Bone marrow (tissue), 2 donors: Measurements from ENCODE around the gene TNS3.
A peak's percentile ranks its signal among the peaks of the same experiment; 100 is the strongest.

ENCODE experiments used
- DNase-seq, 2 donors: peaks; one replicate each; lab custom pipeline; 2025; lab: John Stamatoyannopoulos, UW

The TNS3 gene

DNA sequence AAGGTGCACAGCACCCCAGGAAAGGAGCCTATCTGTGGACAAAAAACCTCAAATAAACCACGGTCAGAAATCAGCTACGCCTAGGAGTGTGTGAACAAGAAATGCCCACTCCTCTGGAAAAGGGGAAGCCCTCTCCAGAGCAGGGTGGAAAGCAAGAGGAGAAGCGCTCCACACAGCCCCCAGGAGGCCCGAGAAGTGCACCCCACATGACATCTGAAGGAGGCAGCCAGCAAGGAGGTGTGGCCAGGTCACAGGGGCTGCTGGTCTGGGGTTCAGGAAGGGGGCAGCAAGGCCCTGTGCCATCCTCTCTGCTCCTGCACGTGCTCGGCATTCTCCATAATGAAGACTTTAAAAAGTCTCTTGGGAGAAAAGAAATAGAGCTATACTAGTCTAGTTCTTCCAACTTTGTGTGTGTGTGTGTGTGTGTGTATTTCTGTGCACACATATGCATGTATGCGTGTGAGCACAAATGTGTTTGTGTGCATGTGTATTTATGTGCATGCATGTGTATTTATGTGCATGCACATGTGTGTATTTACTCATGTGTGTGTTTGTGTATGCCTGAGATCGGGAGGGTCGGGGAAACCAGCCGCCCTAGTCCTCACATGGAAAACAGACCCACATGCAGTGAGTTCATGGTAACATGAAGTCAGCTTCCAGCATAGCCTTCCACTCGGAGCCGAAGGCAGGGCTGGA is 76.5 kb downstream of the TNS3 start:
- DNase-seq = no peak

DNA sequence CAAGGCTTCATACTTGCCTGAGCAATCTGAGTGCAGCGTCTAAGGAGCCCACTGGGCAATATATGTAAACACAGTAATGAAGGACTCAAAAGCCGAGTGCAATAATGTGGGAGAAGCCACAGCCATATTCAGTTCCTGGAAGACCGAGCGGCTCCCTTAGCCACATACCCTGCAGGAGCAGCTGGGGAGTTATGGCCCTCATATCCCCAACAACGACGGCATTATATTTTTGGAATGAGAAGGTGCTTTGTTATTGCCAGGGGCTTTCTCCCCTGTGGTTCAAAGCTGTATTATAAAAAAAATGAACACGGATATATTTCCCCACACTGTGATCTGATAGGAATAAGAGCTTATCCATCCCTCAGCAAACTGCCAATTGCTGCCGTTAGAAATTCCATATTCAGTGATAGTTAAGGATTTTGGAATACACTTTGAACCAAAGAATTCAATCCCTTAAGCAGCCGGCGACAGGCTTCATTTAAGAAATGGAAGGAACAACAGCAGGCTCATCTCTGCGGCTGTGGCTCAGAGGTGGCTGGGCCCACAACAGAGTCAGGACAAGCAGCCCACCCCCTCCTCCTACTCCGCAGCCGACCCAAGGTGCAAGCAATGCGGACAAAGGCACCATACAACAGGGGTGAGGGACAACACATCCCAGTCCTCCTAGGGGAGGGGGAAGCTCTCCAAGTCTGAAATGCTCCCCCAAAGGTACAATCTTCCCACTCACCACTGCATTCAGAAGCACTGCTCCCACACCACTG is 77.2 kb downstream of the TNS3 start:
- no peak for DNase-seq

DNA sequence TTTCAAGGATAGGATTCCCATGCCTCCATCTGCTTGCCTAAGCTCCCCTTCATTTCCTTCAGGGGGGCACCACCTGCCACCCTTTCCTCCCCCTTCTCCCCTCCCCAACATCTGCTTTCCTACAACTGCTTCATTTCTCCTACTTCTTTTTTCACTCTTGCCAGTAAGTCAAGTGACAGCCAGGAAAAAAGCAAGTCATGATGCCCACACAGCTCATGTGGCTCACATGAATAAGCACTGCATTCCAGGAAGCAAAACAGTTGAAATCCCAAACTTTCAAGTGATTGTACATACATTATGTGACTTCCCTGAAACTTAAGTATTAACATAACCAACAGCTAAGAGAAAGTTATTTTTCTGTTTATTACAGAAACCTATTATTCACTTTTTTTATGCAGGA is 78.6 kb downstream of the TNS3 start:
- peak in 1 of 2 donors; percentile 68 for DNase-seq

DNA sequence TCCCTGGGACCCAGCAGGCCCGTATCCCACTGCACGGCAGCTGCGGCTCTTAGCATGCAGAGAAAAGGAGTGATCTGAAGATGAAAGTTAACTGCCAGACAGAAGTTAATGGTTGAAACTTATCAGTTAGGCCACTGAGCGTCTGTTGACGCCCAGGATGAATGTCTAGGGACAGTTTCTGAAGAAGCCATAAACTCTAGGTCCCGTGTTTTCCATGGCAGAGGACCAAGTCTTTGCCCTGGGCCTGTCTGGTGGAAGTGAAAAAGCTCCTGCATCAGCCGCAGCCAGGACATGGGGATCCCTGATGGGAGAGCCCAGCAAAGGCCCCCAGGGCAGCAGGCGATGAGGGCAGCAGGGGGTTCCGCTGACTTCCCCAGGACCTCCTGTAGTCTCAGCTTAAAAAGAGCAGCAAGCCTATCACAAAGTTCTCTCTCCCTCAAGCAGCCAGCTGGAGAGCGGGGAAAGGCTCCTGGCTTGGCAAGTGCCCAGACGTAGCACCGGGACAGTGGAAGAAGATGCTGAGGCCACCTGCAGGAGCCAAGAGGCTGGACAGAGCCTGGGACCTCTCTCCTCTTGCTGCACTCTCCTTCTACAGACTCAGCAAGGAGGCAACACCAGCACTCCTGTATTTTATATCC is 79.6 kb downstream of the TNS3 start:
- DNase-seq = no peak

DNA sequence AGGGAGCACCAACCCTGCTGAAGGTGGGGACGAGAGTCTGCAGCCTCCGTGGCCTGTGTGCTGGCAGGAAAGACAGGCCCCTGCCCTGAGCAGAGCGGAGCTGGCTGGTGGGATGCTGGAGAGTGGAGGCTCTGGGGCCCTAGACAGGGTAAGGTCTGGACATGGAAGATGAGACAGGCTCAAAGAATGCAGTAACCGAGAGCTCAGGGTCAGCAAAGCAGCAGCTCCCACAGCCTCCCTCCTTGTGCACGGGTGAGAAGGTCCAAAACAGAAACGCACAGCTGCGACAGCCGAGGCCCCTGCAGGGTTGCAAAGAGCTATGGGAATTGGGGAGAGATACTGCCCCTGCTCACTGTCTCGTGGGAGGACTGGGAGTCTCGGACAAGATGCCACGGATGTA is 80.5 kb downstream of the TNS3 start:
- no peak for DNase-seq

DNA sequence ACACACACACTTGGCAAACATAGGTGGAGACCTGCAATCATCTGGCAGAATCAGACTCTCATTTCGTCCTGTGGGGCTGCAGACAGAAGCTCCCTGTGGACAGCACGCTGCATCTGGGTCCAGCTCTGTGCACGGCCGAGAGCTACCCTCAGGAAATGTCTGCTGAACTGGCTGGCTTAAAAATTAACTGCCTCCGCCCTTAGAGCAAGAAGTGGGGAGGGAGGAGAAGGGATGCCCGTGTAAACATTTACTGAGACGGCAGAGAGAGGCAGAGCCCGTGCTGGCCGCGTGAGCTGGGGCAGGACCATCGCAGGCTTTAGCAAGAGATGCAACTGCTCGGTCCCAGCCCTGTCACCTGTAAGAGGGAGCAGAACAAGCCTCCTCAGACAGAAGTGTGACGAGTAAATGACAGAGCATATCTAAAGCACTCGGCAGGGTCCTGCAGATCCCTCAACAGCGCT is 81.8 kb downstream of the TNS3 start:
- DNase-seq = no peak

DNA sequence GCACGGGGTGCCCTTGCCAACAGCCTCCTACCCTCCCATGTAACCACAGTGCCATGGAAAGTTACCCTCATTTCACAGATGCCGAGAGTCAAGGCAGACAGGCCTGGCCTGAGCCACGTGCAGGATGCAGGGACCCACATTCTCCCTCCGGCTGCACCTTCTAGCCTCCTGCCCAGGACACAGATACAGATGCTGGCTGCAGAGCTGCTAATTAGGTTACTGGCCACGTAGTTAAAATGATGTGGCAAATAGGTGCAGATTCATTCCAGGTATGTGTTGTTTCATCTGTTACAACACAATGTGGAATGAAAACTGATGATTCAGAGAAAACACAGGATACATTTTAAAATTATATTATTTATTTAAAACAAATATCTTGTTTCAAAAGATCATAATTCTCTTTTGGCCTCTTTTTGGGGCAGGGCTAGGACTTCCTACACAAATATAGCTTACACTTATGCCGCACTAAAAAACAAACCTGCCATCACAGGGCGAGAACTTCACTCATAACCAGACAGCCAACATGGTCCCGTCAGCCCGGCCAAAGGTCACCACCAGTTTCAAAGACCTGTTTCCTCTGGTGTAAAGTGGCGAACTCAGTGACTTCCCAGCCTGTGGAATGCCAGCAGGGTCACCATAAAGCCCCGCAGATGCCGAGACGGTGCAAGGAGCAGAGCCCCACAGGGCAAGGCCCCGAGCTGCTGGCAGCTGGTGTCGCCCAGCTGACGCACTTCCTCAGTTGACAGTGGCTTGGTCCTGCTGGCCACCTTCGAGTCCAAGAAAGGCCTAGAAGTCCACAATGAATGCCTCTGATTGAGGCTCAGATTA is 83.5 kb downstream of the TNS3 start:
- DNase-seq = no peak

DNA sequence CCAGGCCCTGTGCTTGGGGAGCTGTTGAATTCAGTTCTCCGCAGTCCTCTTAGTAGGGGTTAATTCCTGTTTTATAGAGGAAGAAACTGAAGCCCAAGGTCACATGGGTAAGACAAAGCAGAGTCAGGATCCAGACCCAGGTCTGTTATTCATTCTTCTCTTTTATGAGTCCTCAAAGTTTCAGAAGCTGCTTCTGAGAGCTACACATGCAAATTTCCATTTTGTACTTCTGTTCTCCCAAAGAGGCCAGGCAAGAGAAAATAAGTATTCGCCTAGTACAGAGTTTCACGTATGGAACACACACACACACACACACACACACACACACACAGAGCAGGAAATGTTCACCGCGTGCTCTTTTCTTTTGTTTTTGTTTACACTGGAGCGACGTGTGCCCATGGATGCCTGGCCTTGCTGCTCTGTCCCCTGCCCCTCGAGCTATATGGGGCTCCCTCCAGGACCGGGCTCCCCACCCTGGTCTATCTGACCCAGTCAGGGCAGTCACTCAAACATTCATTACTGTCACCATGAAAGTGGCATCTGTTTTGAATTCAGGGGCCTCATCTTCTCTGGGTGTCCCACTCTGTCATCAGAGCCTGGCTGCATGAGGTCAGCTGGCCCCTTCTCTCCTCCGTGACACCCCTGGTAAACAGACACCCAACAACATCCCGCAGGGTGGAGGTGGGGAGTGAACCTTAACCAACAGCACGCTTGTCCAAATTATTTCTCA is 84.4 kb downstream of the TNS3 start:
- DNase-seq = peak in 1 of 2 donors; percentile 69

- DNase-seq = no peak
Observed at GRCh38 chr7:47496666-47497065, 85.2 kb downstream of the TNS3 start.

GRCh38 chr7:47496056-47496665 is 85.8 kb downstream of the TNS3 start:
- DNase-seq = peak in 1 of 2 donors; percentile 68

GRCh38 chr7:47493976-47494911 is 87.7 kb downstream of the TNS3 start:
- DNase-seq = peak in 1 of 2 donors; percentile 16

DNA sequence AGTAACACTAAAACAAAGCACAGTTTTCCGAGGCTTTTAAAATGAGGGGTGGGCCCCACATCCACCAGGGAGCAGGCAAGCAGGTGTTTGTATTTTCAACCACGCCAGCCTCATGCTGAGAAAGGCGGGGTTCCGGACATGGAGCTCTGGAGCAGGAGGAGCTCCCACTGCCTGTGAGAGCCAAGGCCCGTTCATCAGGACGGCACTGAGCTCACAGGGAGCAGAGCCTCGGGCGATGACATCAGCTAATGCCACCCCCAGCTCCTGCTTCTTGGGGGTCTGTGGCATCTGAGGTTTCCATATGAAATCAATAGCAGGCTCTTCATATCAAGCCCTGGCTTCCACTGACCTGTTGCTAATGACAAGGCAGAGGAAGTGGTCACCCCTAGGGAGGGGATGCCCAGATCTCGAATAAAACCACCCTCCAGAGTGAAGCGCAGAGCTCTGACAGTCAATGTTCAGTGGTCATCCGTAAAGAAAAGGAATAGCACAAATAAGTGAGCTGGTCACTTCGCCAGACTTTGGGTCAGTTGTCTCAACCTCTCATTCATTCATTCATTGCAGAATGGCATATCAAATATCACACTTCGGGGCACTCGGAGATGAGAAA is 89.1 kb downstream of the TNS3 start:
- no peak for DNase-seq

DNA sequence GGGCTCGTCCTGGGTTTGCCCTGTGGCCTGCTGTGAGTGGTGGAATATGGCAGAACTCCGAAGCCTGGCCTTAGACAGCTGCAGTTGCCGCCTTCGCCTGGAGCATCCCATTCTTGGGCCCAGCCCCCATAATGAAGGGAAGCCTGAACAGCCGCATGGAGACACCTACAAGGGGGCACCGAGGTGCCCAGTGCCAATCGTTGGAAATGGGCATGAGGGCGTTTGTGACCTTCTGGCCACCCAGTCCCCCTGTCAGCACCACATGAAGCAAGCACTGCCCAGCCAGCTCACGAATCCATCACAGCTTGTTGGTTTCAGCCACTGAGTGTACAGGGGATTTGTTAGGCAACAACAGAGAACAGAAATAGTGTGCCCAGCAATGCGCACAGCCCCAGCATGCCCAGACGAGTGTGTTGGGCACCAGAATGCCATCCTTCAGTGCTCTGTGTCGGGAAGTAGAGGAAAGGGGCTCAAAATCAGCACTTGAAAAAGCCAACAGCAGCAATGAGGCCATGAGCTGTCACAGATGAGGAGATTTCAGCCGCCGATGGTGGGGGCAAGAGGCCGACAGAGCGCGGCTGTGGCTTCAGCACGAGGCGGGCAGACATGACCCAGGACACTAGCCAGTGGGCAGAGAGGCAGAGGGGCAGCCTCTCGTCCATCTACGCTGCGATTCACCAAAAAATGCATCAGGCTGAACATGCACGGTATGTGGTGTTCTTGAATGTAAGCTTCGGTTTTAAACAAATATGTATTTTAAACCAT is 91.2 kb downstream of the TNS3 start:
- DNase-seq = no peak

- no peak for DNase-seq
Observed at GRCh38 chr7:47489624-47490023, 92.3 kb downstream of the TNS3 start.

DNA sequence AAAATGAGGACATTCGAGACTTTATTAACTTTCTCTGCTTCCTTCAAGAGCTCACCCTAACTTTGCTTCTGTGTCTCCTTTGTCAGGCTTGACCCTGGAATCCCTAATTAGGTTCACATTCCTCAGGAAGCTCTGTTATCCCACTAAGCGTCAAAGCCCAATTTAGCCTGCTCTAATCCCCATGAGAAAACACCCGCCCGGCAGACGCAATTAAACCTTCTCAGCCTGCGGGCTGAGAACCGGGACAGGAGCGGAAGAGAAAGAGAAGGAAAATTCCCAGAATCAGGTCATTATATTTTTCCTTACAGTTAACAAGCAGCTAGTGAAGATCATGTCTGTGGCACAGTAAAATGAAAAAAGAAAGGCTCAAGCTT is 93.0 kb downstream of the TNS3 start:
- DNase-seq = no peak

GRCh38 chr7:47488201-47488968 is 93.5 kb downstream of the TNS3 start:
- no peak for DNase-seq

- DNase-seq = no peak
Observed at GRCh38 chr7:47485640-47486435, 96.1 kb downstream of the TNS3 start.
